Measurements from ENCODE around the gene MYOZ2. TPM values are rescaled to one million over a fixed set of nuclear protein-coding genes. Genes with fewer than 3 reads are reported as not detected.

The MYOZ2 gene
- total RNA-seq, 4 donors from 2014 or later = not detected

DNA sequence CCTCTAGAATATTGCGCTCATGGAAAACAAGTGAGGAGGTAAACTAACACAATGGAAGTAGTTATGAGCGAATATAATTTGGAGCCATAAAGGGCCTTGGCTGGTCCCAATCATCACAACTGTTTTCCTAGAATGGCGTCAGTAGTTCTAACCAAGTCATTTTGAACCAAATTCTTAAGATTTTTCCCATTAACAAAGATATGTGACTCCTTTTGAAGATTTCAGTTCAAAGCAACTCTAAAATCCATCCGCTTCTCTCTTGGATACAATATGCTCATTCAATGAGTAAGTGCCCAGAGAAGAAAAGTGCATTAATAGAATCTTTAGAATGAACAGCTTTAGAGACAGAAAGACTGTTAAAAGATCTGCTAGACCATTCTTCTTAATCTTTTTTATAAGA lies 19.6 kb upstream of the MYOZ2 start:
- no peak overlapping the region for H3K27ac ChIP-seq
- H3K27me3 ChIP-seq = no peaks in the 10 kb centered on the region
- no peaks in the 10 kb centered on the region for H3K36me3 ChIP-seq
- DNase-seq = no peak
- H3K9me3 ChIP-seq = no peaks in the 10 kb centered on the region
- no peak overlapping the region for H3K4me3 ChIP-seq (replicated peaks in 1 of 3)
- TF ChIP-seq, protein P1, sequence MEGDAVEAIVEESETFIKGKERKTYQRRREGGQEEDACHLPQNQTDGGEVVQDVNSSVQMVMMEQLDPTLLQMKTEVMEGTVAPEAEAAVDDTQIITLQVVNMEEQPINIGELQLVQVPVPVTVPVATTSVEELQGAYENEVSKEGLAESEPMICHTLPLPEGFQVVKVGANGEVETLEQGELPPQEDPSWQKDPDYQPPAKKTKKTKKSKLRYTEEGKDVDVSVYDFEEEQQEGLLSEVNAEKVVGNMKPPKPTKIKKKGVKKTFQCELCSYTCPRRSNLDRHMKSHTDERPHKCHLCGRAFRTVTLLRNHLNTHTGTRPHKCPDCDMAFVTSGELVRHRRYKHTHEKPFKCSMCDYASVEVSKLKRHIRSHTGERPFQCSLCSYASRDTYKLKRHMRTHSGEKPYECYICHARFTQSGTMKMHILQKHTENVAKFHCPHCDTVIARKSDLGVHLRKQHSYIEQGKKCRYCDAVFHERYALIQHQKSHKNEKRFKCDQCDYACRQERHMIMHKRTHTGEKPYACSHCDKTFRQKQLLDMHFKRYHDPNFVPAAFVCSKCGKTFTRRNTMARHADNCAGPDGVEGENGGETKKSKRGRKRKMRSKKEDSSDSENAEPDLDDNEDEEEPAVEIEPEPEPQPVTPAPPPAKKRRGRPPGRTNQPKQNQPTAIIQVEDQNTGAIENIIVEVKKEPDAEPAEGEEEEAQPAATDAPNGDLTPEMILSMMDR (IDR thresholded peaks at IDR 0.05) = no peak
- no peak for TF ChIP-seq POLR2A (IDR thresholded peaks at IDR 0.05)
- 95 to 98% methylated on average over 4 of the region's 4 CpGs for WGBS, 2 donors
- intact Hi-C loops (cut with DNase I) = no loop called here
- H3K4me1 ChIP-seq = no peaks in the 10 kb centered on the region

DNA sequence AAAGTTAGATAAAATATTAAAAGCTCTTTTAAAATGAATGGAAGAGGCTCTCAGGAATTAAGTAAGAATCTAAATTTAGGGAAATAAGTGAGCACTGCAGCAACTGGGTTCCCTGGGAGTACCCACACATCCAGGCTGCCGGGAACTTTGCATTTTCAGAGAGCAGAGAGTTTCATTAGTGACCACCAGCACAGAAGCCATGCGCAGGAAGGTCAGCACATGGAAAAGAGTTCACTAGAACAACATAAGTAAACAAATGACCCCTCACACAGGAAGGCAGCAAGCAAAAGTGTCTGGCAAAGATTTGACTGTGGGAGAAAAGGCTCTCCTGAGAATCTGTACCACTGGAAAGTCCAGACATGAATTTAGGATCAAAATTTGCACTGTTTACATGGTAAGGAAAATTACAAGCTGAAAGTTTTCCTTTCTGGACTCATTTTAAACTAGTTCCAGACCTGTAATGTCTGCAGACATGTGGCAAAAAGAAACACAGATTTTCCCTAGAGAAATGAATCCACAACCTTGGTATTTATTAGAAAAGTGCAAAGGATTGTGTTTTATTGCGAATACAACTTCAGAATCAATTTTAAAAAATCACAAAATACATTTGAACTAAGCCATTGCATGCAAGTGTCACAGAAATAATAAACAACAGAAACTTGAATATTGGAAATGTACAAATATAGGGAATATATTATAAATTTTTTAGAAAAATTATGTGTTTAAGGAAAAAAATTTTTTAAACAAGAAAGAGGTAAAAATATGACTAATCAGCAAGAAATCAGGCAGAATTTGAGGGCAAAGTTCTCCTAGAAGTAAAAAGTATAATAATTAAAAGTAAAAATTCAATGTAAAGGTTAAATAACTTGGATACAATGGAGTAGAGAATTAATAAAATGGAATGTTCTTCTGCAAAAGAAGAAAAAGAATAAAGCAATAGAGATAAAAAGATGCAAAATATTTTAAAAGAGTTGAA lies 18.4 kb upstream of the MYOZ2 start:
- TF ChIP-seq, protein P1 (IDR thresholded peaks at IDR 0.05) = no peak
- TF ChIP-seq POLR2A (IDR thresholded peaks at IDR 0.05) = no peak
- Histone ChIP-seq H3K4me3 (replicated peaks in 1 of 3) (no peak overlapping the region), H3K27me3 (no peaks in the 10 kb centered on the region), H3K4me1 (no peaks in the 10 kb centered on the region), H3K27ac (peak overlapping the region in 1 of 3 donors; percentile 3), H3K36me3 (no peaks in the 10 kb centered on the region), H3K9me3 (no peaks in the 10 kb centered on the region)
- 55 to 57% methylated on average over 3 of the region's 3 CpGs for WGBS, 2 donors
- intact Hi-C loops (cut with DNase I) = no loop called here
- no peak for DNase-seq

DNA sequence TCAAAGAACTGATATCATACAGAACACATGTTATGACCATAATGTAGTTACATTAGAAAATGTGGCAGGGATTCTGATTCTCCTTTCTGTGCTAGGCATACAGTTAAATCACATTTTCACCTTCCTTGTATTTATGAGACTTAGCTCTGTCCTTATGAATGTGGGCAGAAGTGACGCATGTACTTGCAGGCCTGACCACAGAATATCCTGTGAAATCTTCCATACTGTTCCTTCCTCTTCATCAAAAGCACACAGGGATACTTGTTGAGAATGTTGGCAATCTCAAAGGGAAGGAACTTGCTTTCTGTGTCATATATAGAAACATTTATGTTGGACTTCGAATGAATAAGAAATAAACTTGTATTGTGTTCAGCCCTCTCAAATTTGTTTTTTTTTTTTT lies 17.2 kb upstream of the MYOZ2 start:
- no peaks in the 10 kb centered on the region for H3K9me3 ChIP-seq
- no peak overlapping the region for H3K4me3 ChIP-seq (replicated peaks in 1 of 3)
- DNase-seq = no peak
- no peak overlapping the region for H3K27ac ChIP-seq
- H3K27me3 ChIP-seq = no peaks in the 10 kb centered on the region
- H3K4me1 ChIP-seq = no peaks in the 10 kb centered on the region
- no peaks in the 10 kb centered on the region for H3K36me3 ChIP-seq
- intact Hi-C loops (cut with DNase I) = no loop called here
- no peak for TF ChIP-seq POLR2A (IDR thresholded peaks at IDR 0.05)
- TF ChIP-seq, protein P1 (IDR thresholded peaks at IDR 0.05) = no peak
- 79 to 82% methylated on average over 2 of the region's 2 CpGs for WGBS, 2 donors

DNA sequence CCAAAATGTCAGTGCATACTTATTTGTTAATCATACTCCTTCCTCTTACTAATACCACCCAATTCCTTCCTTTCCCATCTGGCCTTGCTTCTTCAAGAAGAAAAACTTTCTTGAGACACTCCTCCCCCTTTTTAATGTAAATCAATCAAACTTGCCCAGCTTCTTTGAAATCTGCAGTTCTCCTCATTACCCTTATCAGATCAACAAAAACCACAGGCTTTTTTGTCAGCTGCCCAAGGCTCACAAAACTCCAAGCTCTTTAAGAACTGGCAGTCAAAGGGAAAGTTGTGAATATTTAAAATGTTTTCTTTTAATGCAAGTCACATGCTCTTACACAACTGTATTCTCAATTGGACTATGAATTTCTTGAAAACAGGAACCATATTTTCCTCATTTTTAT lies 11.3 kb upstream of the MYOZ2 start:
- H3K4me3 ChIP-seq (replicated peaks in 1 of 3) = no peak overlapping the region
- H3K4me1 ChIP-seq = no peaks in the 10 kb centered on the region
- H3K27ac ChIP-seq = no peak overlapping the region
- H3K9me3 ChIP-seq = no peaks in the 10 kb centered on the region
- TF ChIP-seq, protein P1 (IDR thresholded peaks at IDR 0.05) = no peak
- TF ChIP-seq POLR2A (IDR thresholded peaks at IDR 0.05) = no peak
- intact Hi-C loops (cut with DNase I) = no loop called here
- no peaks in the 10 kb centered on the region for H3K36me3 ChIP-seq
- DNase-seq = no peak
- no peaks in the 10 kb centered on the region for H3K27me3 ChIP-seq

- no peaks in the 10 kb centered on the region for H3K36me3 ChIP-seq
- no peak overlapping the region for H3K27ac ChIP-seq
- intact Hi-C loops (cut with DNase I) = no loop called here
- no peaks in the 10 kb centered on the region for H3K27me3 ChIP-seq
- H3K4me3 ChIP-seq (replicated peaks in 1 of 3) = no peak overlapping the region
- TF ChIP-seq, protein P1 (IDR thresholded peaks at IDR 0.05) = no peak
- TF ChIP-seq POLR2A (IDR thresholded peaks at IDR 0.05) = no peak
- H3K4me1 ChIP-seq = peaks cover 0 to 3% of the 10 kb centered on the region in 2 donors
- DNase-seq = no peak
- H3K9me3 ChIP-seq = no peaks in the 10 kb centered on the region
These were observed 9.7 kb upstream of the MYOZ2 start for GRCh38 chr4:119125931-119126330.
